22Rv1 (cell line): ENCODE measurements around the gene SEMA3C.

Experiments
- CTCF ChIP-seq: fragments of 450-650 bp; IDR thresholded peaks from 2 replicates; pipeline ENCODE4 v1.5.1; 2017; ENCODE audit warnings: mild to moderate bottlenecking
- ZFX ChIP-seq: fragments of 450-650 bp; IDR thresholded peaks from 2 replicates; pipeline ENCODE4 v1.6.1; 2017; ENCODE audit warnings: antibody characterized with exemption, borderline replicate concordance

GRCh38 chr7:80779456-80779855, 139.4 kb downstream of the SEMA3C start:
- TF ChIP-seq CTCF, result no peak
- no peak for TF ChIP-seq ZFX
